Hindlimb muscle (tissue), 1 donor: ENCODE results near the gene ATP10A. TPM values are rescaled to one million over a fixed set of nuclear protein-coding genes. Genes with fewer than 3 reads are reported as not detected.

ENCODE experiments used
- DNase-seq: peaks from one replicate; pipeline ENCODE4 v3.0.0-alpha.2; 2013
- polyA plus RNA-seq: library from polyadenylated mRNA; unstranded; fragments of 120-200 nt; gene quantifications from one replicate; pipeline ENCODE4 v1.2.1, GENCODE V29; 2013; ENCODE audit not compliant: insufficient read length

The ATP10A gene
- polyA plus RNA-seq, 1 donor, result 2.9 TPM

- DNase-seq, result no peak
Measured at GRCh38 chr15:25852661-25853524, 10.2 kb downstream of the ATP10A start.

DNA sequence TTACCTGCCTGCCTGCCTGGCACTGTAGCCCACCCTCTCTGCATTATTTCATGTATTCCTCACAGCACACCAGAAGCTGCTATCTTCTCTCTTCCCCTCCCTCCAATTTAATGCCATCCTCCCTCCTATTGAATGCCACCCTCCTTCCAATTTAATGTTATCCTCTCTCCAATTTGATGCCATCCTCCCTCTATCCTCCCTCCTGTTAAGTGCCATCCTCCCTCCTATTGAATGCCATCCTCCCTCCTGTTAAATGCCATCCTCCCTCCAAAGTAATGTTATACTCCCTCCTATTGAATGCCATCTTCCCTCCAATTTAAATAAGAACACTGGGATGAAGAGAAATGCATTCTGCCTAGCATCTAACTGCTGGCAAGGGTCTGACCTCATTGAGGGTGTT is 11.1 kb downstream of the ATP10A start:
- DNase-seq, result no peak

- DNase-seq, result peak; percentile 77
Measured at GRCh38 chr15:25850154-25851111, 12.7 kb downstream of the ATP10A start.

GRCh38 chr15:25849157-25849921 is 13.8 kb downstream of the ATP10A start:
- DNase-seq, result peak; percentile 85

GRCh38 chr15:25848784-25849156 is 14.4 kb downstream of the ATP10A start:
- no peak for DNase-seq

DNA sequence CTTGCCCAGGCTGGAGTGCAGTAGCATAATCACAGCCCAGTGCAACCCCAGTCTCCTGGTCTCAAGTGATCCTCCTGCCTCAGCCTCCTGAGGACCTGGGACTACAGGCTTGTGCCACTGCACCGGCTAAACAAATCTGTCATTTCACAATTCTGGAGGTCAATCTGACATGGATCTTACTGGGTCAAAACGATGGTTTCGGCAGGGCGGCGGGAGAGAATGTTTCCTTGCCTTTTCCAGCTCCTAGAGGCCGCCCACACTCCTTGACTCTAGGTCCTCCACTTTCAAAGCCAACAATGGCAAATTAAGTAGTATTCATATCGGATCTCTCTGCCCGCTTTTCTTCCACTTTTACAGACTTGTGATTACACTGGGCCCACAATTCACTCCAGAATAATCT is 14.8 kb downstream of the ATP10A start:
- DNase-seq, result no peak

DNA sequence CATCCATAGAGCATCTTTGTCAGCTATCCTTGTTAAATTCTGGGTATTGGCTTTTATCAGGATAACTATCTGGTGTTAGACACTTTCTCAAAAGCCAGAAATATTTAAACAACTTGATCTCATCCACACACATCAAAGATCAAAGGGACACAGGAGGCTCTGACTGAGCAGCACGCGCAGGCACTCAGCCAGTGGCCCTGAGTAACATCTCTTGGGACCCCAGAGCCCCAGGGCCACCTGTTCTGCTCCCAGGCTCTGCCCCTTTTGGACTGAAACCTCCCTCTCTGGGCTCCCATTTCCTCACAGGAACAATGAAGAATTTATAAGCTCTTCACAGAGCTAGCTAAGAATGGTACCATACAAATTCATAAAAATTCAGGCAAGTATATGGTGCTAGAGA is 16.1 kb downstream of the ATP10A start:
- no peak for DNase-seq

GRCh38 chr15:25846377-25846776 is 16.8 kb downstream of the ATP10A start:
- DNase-seq, result no peak

- DNase-seq, result no peak
Measured at GRCh38 chr15:25844981-25845680, 18.0 kb downstream of the ATP10A start.

- no peak for DNase-seq
Measured at GRCh38 chr15:25844542-25844941, 18.6 kb downstream of the ATP10A start.

DNA sequence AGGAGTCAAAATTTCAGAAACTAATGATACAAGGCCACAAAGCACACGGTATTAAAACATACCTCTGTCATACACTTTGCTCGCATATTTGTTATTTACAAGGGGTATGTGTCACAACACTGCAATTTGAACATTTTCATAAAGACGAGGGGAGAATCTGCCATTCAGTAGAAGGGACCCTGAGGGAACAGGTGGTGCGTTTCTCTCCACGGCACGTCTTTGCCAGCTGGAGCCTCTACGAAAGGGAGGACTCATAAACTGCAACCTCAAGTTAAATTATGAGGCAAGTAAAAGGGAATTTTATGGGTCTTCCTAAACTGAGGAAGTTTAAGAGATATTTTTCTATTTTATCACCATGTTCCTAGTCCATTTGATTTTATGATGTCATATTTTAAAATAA is 19.1 kb downstream of the ATP10A start:
- no peak for DNase-seq

DNA sequence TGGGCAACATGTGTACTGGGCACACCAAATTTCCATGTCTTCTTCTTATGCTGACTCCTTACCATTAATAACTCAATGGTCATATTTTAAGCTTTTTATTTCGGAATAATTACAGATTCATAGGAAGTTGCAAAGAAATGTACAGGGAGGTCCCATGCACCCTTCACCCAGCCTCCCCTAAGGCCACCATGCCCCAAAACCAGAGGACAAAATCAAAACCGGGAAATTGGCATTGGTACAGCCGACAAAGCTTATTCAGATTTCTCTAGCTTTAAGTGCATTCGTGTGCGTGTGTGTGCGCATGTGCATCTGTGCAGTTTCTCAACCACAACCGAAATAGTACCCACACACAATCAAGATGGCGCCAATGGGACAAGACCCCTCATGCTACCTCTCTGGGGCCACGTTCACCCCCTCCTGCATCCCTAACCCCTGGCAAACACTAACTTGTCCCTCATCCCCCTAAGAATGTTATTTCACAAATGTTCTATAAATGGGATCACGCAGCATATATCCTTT is 23.4 kb downstream of the ATP10A start:
- no peak for DNase-seq

GRCh38 chr15:25838871-25839195 is 24.3 kb downstream of the ATP10A start:
- DNase-seq, result no peak

DNA sequence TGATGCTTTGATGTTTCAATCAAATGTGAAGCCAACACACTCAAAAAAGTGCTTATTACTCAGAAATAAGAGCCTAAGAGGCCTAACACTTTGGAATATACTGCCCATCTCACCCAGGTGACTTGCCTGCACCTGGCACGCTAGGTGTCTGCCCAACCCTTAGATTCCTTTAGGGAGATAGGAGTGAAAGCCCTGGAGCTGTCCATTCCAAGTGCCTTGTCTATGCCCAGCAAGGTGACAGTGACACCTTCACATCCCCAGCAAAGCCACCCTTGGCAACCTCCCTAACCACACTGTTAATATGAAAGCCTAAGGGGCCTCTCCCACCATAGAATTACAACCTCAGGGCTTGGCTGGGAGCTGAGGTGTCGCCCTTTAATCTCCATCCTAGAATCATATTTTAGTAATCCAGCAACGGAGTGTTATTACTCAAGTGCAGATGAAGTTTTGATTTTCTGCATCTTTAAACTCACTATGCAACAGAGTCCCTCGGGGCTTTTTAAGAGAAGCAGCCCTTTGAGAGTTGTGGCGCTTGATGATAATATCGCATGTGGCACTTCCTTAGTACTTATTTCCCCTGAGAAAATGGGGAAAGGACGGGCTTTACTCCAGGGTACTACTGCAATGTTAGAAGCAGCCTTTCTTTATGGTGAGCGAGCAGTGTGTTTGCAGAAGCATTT is 24.8 kb downstream of the ATP10A start:
- no peak for DNase-seq

GRCh38 chr15:25832158-25832557 is 31.0 kb downstream of the ATP10A start:
- peak; percentile 60 for DNase-seq

GRCh38 chr15:25830844-25831451 is 32.2 kb downstream of the ATP10A start:
- DNase-seq, result peak; percentile 82

DNA sequence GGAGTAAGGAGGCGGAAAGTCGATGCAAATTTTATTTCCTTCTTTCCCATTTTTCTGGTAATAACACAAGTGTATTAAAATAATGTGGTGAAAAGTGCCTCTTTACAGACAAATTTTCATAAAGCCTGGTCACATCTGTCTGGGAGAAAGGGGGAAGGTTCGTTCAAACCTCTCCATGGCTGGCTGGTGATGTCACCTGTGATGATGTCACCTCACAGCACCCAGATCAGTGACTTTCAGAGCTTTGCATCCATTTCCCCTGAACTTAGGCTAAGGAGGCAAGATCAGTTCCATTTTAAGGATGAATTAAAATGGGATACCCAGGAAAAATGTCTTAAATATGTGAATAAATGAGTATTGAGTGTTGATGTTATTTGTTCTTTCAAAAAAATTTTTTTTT is 34.1 kb downstream of the ATP10A start:
- DNase-seq, result no peak

GRCh38 chr15:25825207-25825606 is 37.9 kb downstream of the ATP10A start:
- DNase-seq, result no peak

GRCh38 chr15:25824618-25825017 is 38.5 kb downstream of the ATP10A start:
- no peak for DNase-seq

DNA sequence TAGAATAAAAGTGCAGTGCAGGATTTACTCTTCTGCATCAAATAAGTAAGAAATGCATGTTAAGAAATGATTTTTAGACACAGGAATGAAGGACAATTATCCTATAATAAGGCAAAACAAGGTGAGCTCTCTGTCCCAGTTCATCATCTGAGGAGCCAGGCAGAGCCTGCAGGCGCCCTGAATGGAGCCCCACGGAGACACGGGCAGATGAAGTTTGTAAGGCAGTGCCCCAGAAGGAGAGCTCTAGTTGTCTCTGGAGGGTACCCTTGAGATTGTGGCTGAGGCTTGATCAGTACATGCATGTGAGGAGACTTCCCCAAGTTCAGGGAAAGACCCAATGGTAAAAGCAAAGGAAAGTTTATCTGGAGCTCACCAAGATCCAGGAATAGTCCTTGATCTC is 50.3 kb downstream of the ATP10A start:
- DNase-seq, result no peak

DNA sequence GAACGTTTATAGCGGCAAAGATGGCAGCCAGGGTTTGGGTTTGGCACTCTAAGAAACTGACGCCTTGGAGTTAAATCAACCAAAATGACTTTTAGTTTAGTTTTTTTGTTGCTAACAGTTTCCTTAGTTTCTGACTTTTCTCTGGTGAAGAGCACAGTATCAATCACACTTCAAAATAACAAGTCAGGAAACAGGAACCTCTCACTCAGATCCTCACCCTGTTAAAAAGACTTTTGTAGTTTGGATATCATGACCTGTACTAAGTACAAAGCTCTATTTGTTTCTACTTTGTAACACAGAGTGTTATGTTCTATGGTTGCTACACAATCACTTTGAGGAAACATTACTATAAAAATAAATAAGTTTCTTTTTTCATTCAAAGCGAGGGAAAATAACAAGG is 51.1 kb downstream of the ATP10A start:
- DNase-seq, result no peak
